Measurements from ENCODE around the gene BRSK2. TPM values are rescaled to one million over a fixed set of nuclear protein-coding genes. Genes with fewer than 3 reads are reported as not detected.

The BRSK2 gene
- total RNA-seq, 1 donor from 2014 or later: 7.1 TPM

DNA sequence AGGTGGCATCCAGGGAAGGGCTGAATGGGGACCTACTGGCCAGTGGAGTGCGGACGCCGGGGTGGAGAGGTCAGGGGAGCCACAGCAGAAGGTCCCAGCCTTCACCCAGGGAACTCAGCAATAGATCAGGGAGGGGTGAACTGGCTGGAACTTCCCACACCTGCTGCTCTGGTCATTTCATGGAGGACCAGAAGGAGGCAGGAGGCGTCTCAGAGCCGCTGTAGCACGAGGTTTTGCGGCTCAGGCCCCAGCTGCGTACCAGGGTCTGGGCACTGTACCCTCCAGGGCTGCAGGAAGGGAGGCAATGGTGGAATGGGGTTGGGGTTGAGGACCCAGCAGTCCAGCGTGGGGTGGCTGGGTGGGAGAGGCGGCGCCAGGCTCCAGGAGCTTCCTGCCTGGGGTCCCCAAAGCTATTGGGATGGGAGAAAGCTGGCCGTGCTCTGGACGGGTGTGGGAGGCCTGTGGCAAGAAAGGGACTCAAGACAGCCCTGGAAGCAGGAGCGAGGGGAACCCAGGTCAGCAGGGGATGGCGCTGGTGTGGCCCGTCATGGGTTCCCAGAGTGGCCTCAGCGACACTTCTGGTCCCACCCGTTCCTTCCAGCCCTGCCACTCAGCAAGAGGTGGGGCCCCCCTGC lies 20.2 kb upstream of the BRSK2 start:
- H3K9me3 Mint-ChIP-seq (ENCODE audit: unreplicated experiment): peaks cover 20% of the 10 kb centered on the region
- DNase-seq (ENCODE audit: low read depth): no peak
- Histone ChIP-seq H3K9me3 (ENCODE audit: insufficient read depth, low read depth, low read length) (peaks cover 7% of the 10 kb centered on the region), H3K9ac (ENCODE audit: low read length) (no peak overlapping the region), H3K36me3 (ENCODE audit: insufficient read depth, low read length) (no peaks in the 10 kb centered on the region), H3K4me2 (ENCODE audit: low read length) (no peak overlapping the region), H3K27me3 (ENCODE audit: insufficient read depth, low read length) (no peaks in the 10 kb centered on the region), H3K27ac (ENCODE audit: low read depth, low read length) (no peak overlapping the region), H3K79me2 (ENCODE audit: insufficient read depth, low read length) (no peaks in the 10 kb centered on the region), H2AFZ (ENCODE audit: low read depth, low read length) (no peak overlapping the region), H3K4me1 (ENCODE audit: insufficient read depth, low read length) (no peaks in the 10 kb centered on the region), H3K4me3 (ENCODE audit: insufficient read depth, low read depth, low read length) (no peak overlapping the region), H4K20me1 (ENCODE audit: insufficient read depth, low read length) (no peaks in the 10 kb centered on the region)
- no peaks in the 10 kb centered on the region for H3K4me1 Mint-ChIP-seq (ENCODE audit: low read depth, unreplicated experiment)
- TF ChIP-seq, protein P1, sequence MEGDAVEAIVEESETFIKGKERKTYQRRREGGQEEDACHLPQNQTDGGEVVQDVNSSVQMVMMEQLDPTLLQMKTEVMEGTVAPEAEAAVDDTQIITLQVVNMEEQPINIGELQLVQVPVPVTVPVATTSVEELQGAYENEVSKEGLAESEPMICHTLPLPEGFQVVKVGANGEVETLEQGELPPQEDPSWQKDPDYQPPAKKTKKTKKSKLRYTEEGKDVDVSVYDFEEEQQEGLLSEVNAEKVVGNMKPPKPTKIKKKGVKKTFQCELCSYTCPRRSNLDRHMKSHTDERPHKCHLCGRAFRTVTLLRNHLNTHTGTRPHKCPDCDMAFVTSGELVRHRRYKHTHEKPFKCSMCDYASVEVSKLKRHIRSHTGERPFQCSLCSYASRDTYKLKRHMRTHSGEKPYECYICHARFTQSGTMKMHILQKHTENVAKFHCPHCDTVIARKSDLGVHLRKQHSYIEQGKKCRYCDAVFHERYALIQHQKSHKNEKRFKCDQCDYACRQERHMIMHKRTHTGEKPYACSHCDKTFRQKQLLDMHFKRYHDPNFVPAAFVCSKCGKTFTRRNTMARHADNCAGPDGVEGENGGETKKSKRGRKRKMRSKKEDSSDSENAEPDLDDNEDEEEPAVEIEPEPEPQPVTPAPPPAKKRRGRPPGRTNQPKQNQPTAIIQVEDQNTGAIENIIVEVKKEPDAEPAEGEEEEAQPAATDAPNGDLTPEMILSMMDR (IDR thresholded peaks at IDR 0.05; ENCODE audit: insufficient read depth, low read depth, low read length): no peak
- TF ChIP-seq EZH2 (IDR thresholded peaks at IDR 0.05; ENCODE audit: insufficient read depth, low read length): no peak
- peaks cover 30% of the 10 kb centered on the region for H3K27me3 Mint-ChIP-seq (ENCODE audit: low read depth, unreplicated experiment)
- no peak for FAIRE-seq
- no peaks in the 10 kb centered on the region for H3K36me3 Mint-ChIP-seq (ENCODE audit: low read depth, unreplicated experiment)
- H3K27ac Mint-ChIP-seq (ENCODE audit: unreplicated experiment): no peak overlapping the region
- H3K4me3 Mint-ChIP-seq (ENCODE audit: unreplicated experiment): no peak overlapping the region

DNA sequence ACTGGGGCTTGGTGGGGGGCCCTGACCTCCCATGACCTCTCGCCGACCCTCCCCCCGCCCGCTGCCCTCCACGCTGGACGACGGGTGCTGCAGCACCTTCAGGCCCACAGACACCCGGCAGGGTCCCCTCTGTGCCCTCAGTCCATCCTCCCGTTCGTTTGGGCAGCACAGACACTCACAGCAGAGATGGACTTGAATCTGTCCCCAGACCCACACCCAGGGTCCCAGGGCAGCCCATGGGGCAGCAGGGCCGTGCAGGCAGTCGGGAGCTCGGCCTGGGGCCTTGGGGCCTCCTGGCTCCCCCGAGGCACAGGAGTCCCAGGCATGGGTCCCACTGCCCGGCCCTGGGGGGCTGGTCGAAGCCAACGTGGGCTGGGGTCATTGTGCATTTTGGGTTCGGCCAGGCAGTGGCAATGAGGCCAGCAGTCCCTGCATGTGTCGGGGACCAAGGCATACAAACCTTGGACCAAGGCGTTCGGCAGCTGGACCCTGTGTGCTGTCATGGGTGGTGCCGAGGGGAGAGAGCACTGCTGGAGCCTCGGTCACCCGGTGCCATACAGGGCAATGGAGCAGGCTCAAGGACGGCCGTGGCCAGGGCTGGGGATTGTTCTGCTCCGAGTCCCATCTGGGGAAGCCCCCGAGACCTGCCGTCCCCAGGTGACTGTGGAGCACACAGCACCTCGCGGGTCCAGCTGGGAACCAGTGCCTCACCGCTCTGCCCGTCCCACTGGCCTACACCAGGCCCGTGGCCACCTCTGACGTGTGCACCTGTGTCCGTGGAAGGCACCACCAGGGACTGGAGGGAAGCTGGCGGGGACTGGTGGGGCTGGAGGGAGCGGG lies 19.3 kb upstream of the BRSK2 start:
- DNase-seq (ENCODE audit: low read depth) (no peak), FAIRE-seq (no peak)
- Histone ChIP-seq H2AFZ (ENCODE audit: low read depth, low read length) (no peak overlapping the region), H3K9ac (ENCODE audit: low read length) (no peak overlapping the region), H3K27ac (ENCODE audit: low read depth, low read length) (no peak overlapping the region), H3K4me1 (ENCODE audit: insufficient read depth, low read length) (no peaks in the 10 kb centered on the region), H3K4me2 (ENCODE audit: low read length) (no peak overlapping the region), H3K4me3 (ENCODE audit: insufficient read depth, low read depth, low read length) (no peak overlapping the region), H3K27me3 (ENCODE audit: insufficient read depth, low read length) (no peaks in the 10 kb centered on the region), H4K20me1 (ENCODE audit: insufficient read depth, low read length) (no peaks in the 10 kb centered on the region), H3K79me2 (ENCODE audit: insufficient read depth, low read length) (no peaks in the 10 kb centered on the region), H3K36me3 (ENCODE audit: insufficient read depth, low read length) (no peaks in the 10 kb centered on the region), H3K9me3 (ENCODE audit: insufficient read depth, low read depth, low read length) (peaks cover 3% of the 10 kb centered on the region)
- H3K27ac Mint-ChIP-seq (ENCODE audit: unreplicated experiment): no peak overlapping the region
- no peak for TF ChIP-seq EZH2 (IDR thresholded peaks at IDR 0.05; ENCODE audit: insufficient read depth, low read length)
- TF ChIP-seq, protein P1 (IDR thresholded peaks at IDR 0.05; ENCODE audit: insufficient read depth, low read depth, low read length): no peak
- peaks cover 18% of the 10 kb centered on the region for H3K9me3 Mint-ChIP-seq (ENCODE audit: unreplicated experiment)
- no peaks in the 10 kb centered on the region for H3K36me3 Mint-ChIP-seq (ENCODE audit: low read depth, unreplicated experiment)
- no peaks in the 10 kb centered on the region for H3K4me1 Mint-ChIP-seq (ENCODE audit: low read depth, unreplicated experiment)
- H3K27me3 Mint-ChIP-seq (ENCODE audit: low read depth, unreplicated experiment): peaks cover 24% of the 10 kb centered on the region
- H3K4me3 Mint-ChIP-seq (ENCODE audit: unreplicated experiment): no peak overlapping the region

DNA sequence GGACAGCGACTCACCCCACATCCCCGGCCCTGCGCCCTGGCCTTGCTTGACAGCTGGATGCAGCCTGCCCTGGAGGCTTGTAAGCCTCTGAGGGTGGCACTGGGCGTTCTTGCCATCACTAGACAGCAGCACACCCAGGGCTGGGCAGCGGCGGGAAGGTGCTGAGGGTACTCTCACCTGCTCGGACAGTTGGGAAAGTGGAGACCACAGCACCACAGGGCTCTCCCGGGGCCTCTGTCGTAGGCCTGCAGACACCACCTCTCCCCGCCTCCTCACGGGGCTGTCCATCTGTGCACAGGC lies 18.8 kb upstream of the BRSK2 start:
- no peak overlapping the region for H3K27ac Mint-ChIP-seq (ENCODE audit: unreplicated experiment)

More for the DNA sequence above, 18.8 kb upstream of the BRSK2 start:
- Histone ChIP-seq H3K4me3 (ENCODE audit: insufficient read depth, low read depth, low read length) (no peak overlapping the region), H2AFZ (ENCODE audit: low read depth, low read length) (no peak overlapping the region), H3K9ac (ENCODE audit: low read length) (no peak overlapping the region), H3K4me2 (ENCODE audit: low read length) (no peak overlapping the region), H3K4me1 (ENCODE audit: insufficient read depth, low read length) (no peaks in the 10 kb centered on the region), H4K20me1 (ENCODE audit: insufficient read depth, low read length) (no peaks in the 10 kb centered on the region), H3K27me3 (ENCODE audit: insufficient read depth, low read length) (no peaks in the 10 kb centered on the region), H3K27ac (ENCODE audit: low read depth, low read length) (no peak overlapping the region), H3K36me3 (ENCODE audit: insufficient read depth, low read length) (no peaks in the 10 kb centered on the region), H3K79me2 (ENCODE audit: insufficient read depth, low read length) (no peaks in the 10 kb centered on the region), H3K9me3 (ENCODE audit: insufficient read depth, low read depth, low read length) (no peaks in the 10 kb centered on the region)
- peaks cover 22% of the 10 kb centered on the region for H3K27me3 Mint-ChIP-seq (ENCODE audit: low read depth, unreplicated experiment)
- no peak overlapping the region for H3K4me3 Mint-ChIP-seq (ENCODE audit: unreplicated experiment)
- TF ChIP-seq, protein P1 (IDR thresholded peaks at IDR 0.05; ENCODE audit: insufficient read depth, low read depth, low read length): no peak
- no peak for TF ChIP-seq EZH2 (IDR thresholded peaks at IDR 0.05; ENCODE audit: insufficient read depth, low read length)
- no peak for FAIRE-seq
- DNase-seq (ENCODE audit: low read depth): no peak
- H3K4me1 Mint-ChIP-seq (ENCODE audit: low read depth, unreplicated experiment): no peaks in the 10 kb centered on the region
- H3K9me3 Mint-ChIP-seq (ENCODE audit: unreplicated experiment): peaks cover 12% of the 10 kb centered on the region
- no peaks in the 10 kb centered on the region for H3K36me3 Mint-ChIP-seq (ENCODE audit: low read depth, unreplicated experiment)
